Cerebellar nuclear complex (tissue), 1 donor: ENCODE measurements around the gene ARSD.
"Not testable (repeated sequence)": the region's sequence is repeated elsewhere in the genome, so short reads cannot be mapped to it uniquely, and the experiment has no call there.

Experiments used
- DNase-seq, 2 experiments: peaks; one replicate each; lab custom pipeline; 2025; lab: John Stamatoyannopoulos, UW

ARSD gene

DNA sequence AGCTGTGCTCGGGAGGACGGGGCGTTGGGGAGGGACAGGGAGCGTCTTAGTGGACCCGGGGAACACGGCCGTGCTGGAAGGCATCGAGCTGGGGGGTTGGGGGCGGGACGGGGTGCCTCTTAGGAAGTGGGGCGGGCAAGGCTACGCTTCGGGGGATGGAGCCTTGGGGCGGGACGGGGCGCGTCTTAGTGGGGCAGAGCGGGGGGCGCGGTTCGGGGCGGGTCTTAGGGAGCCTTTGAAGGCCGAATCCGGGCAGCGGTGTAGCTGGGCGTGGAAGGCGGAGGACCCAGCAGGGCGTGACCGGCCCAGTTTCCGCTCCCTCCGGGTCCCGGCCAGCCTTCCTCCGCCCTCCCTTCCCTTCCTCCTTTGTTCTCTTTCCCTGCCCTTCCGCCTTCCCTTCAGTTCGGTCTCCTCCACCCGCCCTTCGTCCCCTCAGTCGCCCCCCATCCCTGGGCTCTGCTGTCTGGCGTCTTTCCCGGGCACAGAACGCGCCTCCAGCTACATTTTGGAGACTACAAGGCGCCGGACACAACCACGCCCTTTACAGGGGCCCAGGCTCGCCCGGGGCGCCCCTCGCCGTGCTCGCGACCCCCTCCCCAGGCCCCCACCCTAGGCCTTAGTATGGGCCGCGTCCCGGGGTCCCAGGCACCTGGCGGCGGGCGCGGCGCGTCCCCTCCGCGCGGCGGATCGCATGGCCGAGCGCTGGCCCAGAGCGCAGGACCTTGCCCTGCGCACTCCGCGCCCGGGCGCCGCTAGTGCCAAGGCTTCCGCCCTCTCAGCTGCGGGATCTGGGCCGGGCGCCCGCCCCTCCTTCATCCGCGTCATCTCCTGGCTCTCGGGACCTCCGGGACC lies at the start of gene ARSD:
Gene ARSD, minus strand, starts transcription at position 757 of the 852 bp plus-strand sequence. Its CDS starts 64 bp downstream, at position 693.
- no peak for DNase-seq

DNA sequence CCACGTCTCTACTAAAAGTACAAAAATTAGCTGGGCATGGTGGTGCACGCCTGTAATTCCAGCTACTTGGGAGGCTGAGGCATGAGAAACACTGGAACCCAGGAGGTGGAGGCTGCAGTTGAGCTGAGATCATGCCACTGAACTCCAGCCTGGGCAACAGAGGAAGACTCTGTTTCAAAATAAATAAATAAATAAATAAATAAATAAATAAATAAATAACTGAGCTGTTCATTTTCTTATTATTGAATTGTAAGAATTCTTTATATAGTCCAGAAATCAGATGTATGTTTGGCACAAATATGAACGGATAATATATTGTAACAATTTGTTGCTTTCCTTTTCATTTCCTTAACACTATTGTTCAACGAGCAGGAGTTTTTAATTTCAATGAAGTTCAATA lies 49.5 kb upstream of the ARSD start:
- DNase-seq, result not testable (repeated sequence)

DNA sequence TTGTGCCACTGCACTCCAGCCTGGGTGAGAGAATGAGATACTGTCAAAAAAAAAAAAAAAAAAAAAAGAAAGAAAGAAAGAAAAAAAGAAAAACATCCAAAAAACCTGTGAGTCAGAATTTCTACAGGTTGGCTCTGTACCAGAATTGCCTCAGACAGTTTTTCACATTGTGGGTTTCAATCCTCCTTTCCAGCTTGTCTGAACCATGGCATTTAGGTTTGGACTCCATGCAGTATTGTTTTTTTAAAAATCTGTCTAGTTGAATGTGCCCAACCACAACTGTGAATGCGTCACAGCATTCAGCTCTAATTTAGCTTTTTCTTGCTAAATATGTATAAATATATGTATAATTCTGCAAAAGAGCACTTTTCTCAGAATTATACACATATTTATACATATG lies 45.8 kb upstream of the ARSD start:
- no peak for DNase-seq

DNA sequence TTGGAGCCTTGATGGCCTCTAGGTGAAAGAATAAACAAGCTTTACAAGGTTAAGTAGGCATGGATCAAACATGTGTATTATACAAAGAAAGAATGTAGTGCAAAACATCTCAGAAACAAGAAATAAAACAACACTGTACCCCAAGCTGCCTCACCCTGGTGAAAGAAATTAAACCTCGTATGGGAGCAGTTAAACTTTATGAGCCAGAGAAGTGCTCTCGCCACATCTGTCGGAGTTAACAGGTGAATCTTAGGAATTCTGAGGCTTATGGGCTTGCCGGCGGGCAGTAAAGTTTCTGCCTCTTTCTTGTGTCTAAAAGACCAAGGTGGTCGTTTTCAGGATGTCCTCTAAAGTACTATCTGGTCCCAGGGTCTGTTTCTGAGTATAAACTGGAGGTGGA lies 43.3 kb upstream of the ARSD start:
- no peak for DNase-seq

DNA sequence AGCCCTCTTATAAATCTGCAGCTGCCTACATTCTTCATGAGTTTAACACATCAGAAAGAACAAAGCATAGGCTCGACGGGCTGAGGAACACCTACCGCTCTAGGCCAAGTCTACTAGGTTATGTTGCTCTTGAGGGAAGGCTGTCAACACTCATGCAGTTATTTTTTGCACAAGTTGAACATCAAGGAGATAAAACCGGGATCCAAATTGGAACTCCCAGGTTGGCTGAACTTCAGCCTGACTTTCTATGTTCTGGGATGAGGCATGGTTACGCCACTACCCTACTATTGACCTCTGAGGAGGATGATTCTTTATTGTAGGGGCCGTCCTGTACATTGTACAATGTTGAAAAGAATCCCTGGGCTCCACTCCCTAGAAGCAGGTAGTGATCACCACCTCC lies 39.9 kb upstream of the ARSD start:
- DNase-seq, result no peak

GRCh38 chrX:2967998-2968909 lies 39.1 kb upstream of the ARSD start:
- no peak for DNase-seq

GRCh38 chrX:2967584-2967983 lies 38.4 kb upstream of the ARSD start:
- no peak for DNase-seq

GRCh38 chrX:2967012-2967411 lies 37.9 kb upstream of the ARSD start:
- no peak for DNase-seq

GRCh38 chrX:2965965-2966364 lies 36.8 kb upstream of the ARSD start:
- DNase-seq, result no peak

DNA sequence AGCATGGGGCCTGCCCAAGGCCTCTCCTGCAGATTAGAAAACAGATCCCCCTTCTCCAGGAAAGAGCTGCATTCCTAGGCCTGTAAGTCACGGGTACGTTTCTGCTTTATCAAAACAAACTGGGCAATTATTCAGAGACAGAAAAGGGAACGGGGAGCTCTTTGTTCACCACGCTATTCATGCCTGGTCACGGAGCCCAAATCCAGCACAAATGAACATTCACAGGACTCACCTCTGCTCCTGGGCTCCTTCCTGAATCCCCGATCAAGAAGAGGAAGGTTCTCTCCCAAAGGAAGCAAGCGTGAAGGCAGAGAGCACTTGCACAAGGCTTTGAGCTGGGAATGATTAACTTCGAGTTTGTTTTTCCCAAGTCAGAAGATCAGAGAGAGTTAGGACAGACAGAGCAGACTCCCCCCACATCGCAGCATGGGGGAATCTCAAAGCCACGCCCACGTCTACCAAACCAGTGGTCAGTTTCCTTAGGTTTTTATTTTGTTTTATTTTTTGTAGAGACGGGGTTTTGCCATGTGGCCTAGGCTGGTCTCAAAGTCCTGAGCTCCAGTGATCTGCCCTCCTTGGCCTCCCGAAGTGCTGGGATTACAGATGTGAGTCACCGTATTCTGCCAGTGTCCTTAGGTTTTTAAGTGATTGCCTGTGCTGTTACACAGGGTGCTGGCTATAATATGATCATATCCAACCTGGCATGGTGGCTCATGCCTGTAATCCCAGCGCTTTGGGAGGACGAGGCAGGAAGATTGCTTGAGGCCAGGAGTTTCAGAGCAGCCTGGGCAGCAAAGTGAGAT lies 35.1 kb upstream of the ARSD start:
- DNase-seq, result not testable (repeated sequence)

- not testable (repeated sequence) for DNase-seq
These were observed 34.3 kb upstream of the ARSD start for GRCh38 chrX:2963449-2963848.

- no peak for DNase-seq
These were observed 33.2 kb upstream of the ARSD start for GRCh38 chrX:2962381-2962780.

DNA sequence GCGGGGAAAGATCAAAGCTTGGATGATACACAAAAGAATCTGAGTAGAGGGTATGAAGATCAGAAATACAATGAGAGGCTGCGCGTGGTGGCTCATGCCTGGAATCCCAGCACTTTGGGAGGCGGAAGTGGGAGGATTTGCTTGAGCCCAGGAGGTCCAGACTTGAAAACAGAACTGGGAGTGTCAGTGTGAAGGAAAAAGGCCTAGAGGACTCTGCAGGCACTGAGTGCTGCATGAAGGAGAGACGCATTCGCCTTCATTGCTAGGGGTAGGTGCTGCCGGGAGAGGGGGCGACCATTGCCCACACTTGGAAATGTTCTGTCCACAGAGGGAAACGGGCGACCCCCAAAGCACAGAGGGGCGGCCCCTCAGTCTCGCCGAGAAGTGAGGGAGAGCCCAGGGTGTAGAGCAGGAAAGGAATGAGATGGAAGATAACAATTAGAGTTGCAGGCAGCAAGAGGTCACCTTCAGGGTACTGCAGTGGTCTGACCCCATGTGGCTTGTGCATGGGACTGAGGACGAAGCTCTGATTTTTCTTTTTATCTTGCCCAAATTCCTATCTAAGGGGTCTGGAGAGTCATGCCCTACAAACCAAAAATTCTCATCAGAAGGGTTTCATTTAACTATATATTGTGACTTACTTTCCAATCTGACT lies 31.8 kb upstream of the ARSD start:
- DNase-seq, result no peak

- DNase-seq, result no peak
These were observed 29.1 kb upstream of the ARSD start for GRCh38 chrX:2958199-2958598.

GRCh38 chrX:2955838-2956237 lies 26.7 kb upstream of the ARSD start:
- no peak for DNase-seq

DNA sequence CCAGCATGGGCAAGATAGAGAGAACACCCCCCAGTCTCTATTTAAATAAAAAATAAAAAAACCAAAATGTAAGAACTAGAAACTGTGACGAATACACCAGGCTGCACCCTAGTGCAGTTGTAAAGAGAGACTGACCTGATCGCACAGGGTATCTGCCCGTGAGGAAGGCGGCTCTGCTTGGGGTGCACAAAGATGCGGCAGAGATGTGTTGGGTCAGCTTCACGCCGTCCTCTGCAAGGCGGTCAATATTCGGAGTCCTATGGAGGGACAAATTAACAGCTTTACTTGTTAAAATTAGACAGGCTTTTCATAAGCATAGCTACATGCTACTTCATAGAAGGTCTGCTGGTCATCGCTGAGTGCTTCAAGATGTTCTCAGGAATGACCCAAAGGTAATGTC lies 26.1 kb upstream of the ARSD start:
- DNase-seq, result no peak

- no peak for DNase-seq
These were observed 25.4 kb upstream of the ARSD start for GRCh38 chrX:2954541-2954940.

DNA sequence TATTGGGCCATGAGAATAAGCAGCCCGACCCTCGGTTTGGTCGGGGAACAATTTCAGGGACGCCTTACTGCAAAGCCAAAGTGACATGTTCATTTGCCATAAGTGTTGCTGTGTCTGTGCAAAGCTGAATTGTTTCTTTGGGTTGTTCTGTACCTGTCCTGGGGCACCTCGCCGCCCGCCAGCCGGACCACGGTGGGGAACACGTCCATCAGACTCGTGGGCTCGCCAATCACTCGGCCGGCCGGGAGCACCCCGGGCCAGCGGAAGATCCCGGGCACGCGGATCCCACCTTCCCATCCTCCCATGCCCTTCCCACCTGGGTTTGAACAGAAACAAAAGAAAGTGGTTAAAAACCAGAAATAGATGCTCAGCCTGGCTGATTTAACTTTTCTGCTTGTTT lies 8.8 kb upstream of the ARSD start:
- DNase-seq, result not testable (repeated sequence)

DNA sequence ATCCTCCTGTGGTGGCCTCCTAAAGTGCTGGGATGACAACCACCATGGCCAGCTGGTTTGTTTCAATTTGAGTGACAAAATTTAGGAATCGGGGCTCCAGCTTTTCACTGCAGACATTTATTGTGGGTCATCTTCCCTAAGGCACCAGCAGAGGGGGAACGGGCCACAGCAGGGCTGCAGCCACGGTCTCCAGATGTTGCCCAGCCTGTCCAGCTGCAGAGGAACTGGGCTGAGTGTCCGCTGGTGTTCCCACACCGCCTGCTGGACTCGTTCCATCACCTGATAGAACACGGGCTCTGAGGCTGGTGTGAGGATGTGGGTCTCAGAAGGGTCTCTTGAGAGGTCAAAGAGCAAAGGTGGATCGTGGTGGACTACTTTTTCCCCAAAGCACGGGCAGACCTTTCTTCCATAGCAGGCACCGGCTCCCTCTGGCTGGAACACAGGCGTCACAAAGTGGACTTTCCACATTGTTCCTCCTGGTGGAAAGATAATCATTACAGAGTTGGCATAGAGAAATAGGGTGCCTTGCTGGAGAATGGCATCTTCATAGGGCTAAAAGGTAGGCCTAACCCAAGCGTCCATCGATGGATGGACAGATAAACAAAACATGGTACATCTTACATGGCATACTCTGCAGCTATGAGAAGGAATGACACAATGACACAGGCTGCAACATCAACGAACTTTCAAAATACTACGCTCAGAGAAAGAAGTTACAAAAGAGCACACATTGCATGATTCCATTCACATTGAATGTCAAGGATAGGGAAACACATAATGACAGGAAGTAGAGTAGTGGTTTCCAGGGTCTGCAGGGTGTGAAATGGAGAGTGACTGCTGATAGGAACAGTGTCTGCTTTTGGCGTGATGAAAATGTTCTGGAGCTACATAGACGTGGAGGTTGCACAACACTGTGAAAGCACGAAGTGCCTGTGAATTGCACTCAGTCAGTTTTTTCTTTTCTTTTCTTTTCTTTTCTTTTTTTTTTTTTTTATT lies 5.9 kb upstream of the ARSD start:
- no peak for DNase-seq
